GM12878 (cell line): ENCODE measurements around the gene XIRP1. TPM values are rescaled to one million over a fixed set of nuclear protein-coding genes. Genes with fewer than 3 reads are reported as not detected.

Source experiments
- ATAC-seq: fragments of 200-7000 bp; cut with Tn5 transposase; 3 replicates; pipeline ENCODE4 v1.9.1; 2020; ENCODE audit warnings: mild to moderate bottlenecking, moderate library complexity
- BruUV-seq: library from RNA; stranded (reverse); fragments of 400-500 nt; replicated peaks from 2 replicates; lab custom pipeline; 2021; lab: Mats Ljungman, UMichigan
- CTCF ChIA-PET: fragments of 300-600 bp; sonication (Branson Sonifier 250); formaldehyde crosslinking; extraction: SDS; loops from one replicate; lab custom pipeline; 2021; ENCODE audit warnings: inconsistent platforms; lab: Yijun Ruan, JAX
- POLR2A ChIA-PET: fragments of 350-600 bp; formaldehyde crosslinking; extraction: SDS; loops from one replicate; lab custom pipeline; 2021; ENCODE audit warnings: inconsistent platforms; lab: Charles Lee
- RAD21 ChIA-PET: fragments of 300-600 bp; sonication (Branson Sonifier 250); formaldehyde crosslinking; loops from one replicate; lab custom pipeline; 2023; ENCODE audit warnings: antibody characterized with exemption; ENCODE audit not compliant: unreplicated experiment; lab: Charles Lee
- SMC1A ChIA-PET: fragments of 300-600 bp; sonication (Branson Sonifier 250); formaldehyde crosslinking; loops from one replicate; lab custom pipeline; 2023; ENCODE audit not compliant: unreplicated experiment, uncharacterized antibody; lab: Charles Lee
- DNase-seq: peaks from one replicate; pipeline ENCODE4 v3.0.0-alpha.2; 2011; ENCODE audit warnings: low read depth, low spot score
- FAIRE-seq: peaks from 3 replicates; lab custom pipeline; 2011; peaks lifted over from hg19 to GRCh38; lab: Jason Lieb, UNC
- H2AFZ ChIP-seq: 2 replicates; pipeline ENCODE4 v1.6.0; 2011; ENCODE audit warnings: low read depth, low read length, control low read depth; ENCODE audit not compliant: control insufficient read depth
- H3K27ac ChIP-seq: 2 replicates; pipeline ENCODE4 v1.5.1; 2011; ENCODE audit warnings: control low read depth; ENCODE audit not compliant: control insufficient read depth, insufficient read depth
- H3K27me3 ChIP-seq, 2 experiments: replicated peaks in 1 of 2; 2 replicates each; pipeline versions ENCODE4 v1.6.0 to v1.6.1; 2011; ENCODE audit warnings: low read length in 1 of 2; ENCODE audit not compliant: control insufficient read depth in 2 of 2, insufficient read depth in 2 of 2
- H3K36me3 ChIP-seq, 2 experiments: 2 replicates each; pipeline ENCODE4 v1.5.1; 2011; ENCODE audit warnings: low read length in 1 of 2; ENCODE audit not compliant: control insufficient read depth in 2 of 2, insufficient read depth in 2 of 2
- H3K4me1 ChIP-seq: 2 replicates; pipeline ENCODE4 v1.6.1; 2011; ENCODE audit warnings: mild to moderate bottlenecking, low read length, moderate library complexity, mixed read lengths; ENCODE audit not compliant: control insufficient read depth, insufficient read depth
- H3K4me2 ChIP-seq: 2 replicates; pipeline ENCODE4 v1.6.0; 2011; ENCODE audit warnings: control low read depth; ENCODE audit not compliant: control insufficient read depth, insufficient read depth
- H3K4me3 ChIP-seq: fragments of 200-600 bp; sonication (generic); 2 replicates; pipeline ENCODE4 v1.5.1; 2016
- H3K79me2 ChIP-seq: 2 replicates; pipeline ENCODE4 v1.6.0; 2011; ENCODE audit warnings: low read length; ENCODE audit not compliant: control insufficient read depth, insufficient read depth
- H3K9ac ChIP-seq: 2 replicates; pipeline ENCODE4 v1.8.0; 2011; ENCODE audit warnings: low read length, control low read depth, mixed read lengths; ENCODE audit not compliant: control insufficient read depth, insufficient read depth
- H3K9me3 ChIP-seq: replicated peaks from 3 replicates; pipeline ENCODE4 v1.5.1; 2011; ENCODE audit warnings: mild to moderate bottlenecking, low read length; ENCODE audit not compliant: control insufficient read depth, insufficient read depth
- H4K20me1 ChIP-seq: 2 replicates; pipeline ENCODE4 v1.6.0; 2011; ENCODE audit not compliant: control insufficient read depth, insufficient read depth
- CHD1 ChIP-seq: IDR thresholded peaks from 2 replicates; pipeline ENCODE4 v1.6.1; 2012; ENCODE audit warnings: low read depth, low read length, improper control_type of control experiment
- CHD4 ChIP-seq: fragments of 200-600 bp; sonication (generic); IDR thresholded peaks from 2 replicates; pipeline ENCODE4 v1.6.1; 2016; ENCODE audit warnings: mild to moderate bottlenecking
- GABPA ChIP-seq: IDR thresholded peaks from 2 replicates; pipeline ENCODE4 v1.6.1; 2014; ENCODE audit warnings: antibody characterized with exemption, low read depth, mild to moderate bottlenecking, inconsistent platforms
- NFYB ChIP-seq: IDR thresholded peaks from 2 replicates; pipeline ENCODE4 v1.6.1; 2011; ENCODE audit warnings: low read depth, mild to moderate bottlenecking, low read length, improper control_type of control experiment, moderate library complexity; ENCODE audit not compliant: insufficient read depth
- POLR2A ChIP-seq: IDR thresholded peaks from 2 replicates; pipeline ENCODE4 v1.6.1; 2011; ENCODE audit warnings: low read depth, mild to moderate bottlenecking, low read length
- POLR2AphosphoS2 ChIP-seq: IDR thresholded peaks from 2 replicates; pipeline ENCODE4 v1.6.1; 2011; ENCODE audit warnings: low read depth, mild to moderate bottlenecking, low read length, improper control_type of control experiment, moderate library complexity
- RFX5 ChIP-seq: IDR thresholded peaks from 2 replicates; pipeline ENCODE4 v1.6.1; 2011; ENCODE audit warnings: low read depth, low read length, improper control_type of control experiment
- SIX5 ChIP-seq: IDR thresholded peaks from 2 replicates; pipeline ENCODE4 v1.6.1; 2011; ENCODE audit warnings: mild to moderate bottlenecking, low read depth, low read length, moderate library complexity; ENCODE audit not compliant: severe bottlenecking
- TCF7 ChIP-seq: IDR thresholded peaks from 2 replicates; pipeline ENCODE4 v1.6.1; 2014; ENCODE audit warnings: antibody characterized with exemption, borderline replicate concordance
- ZNF274 ChIP-seq: IDR thresholded peaks from one replicate; pipeline ENCODE4 v1.8.0; 2011; ENCODE audit not compliant: insufficient read length, insufficient read depth
- whole genome bisulfite sequencing: methylation state at CpG from one replicate; pipeline ENCODE4 v1.1.6; 2016; ENCODE audit warnings: low lambda C conversion rate; ENCODE audit not compliant: insufficient replicate concordance, insufficient coverage; ENCODE audit errors: missing lambda C conversion rate; 5-methylcytosine and 5-hydroxymethylcytosine counted together
- in situ Hi-C: fragments of 300-500 bp; cut with MboI; formaldehyde crosslinking; loops from 9 replicates; pipeline ENCODE4 v1.14.3; 2018; ENCODE audit warnings: mixed read lengths
- intact Hi-C: fragments of 100-400 bp; cut with micrococcal nuclease; formaldehyde crosslinking; loops from one replicate; pipeline ENCODE4 v1.14.2; 2022; ENCODE audit not compliant: unreplicated experiment
- polyA plus RNA-seq, 11 experiments: library from polyadenylated mRNA; depleted of rRNA in 4 of 11; unstranded in 6 of 11; stranded (reverse) in 5 of 11; fragments of >200 nt; fragmentation: Nextera tagmentation in 4 of 11; fragmentation: Illumina TruSeq in 1 of 11; extraction: Ambion mirVana in 4 of 11; extraction: Trizol in 1 of 11; gene quantifications; 1 replicate in 1 of 11; 2 replicates in 10 of 11; pipeline versions ENCODE4 v1.2.1 to v1.2.3, GENCODE V29; 2011 to 2016; ENCODE audit warnings: inconsistent platforms in 2 of 11, missing spikeins in 2 of 11, low read depth in 1 of 11
- total RNA-seq, 4 experiments: library from RNA; depleted of rRNA in 3 of 4; stranded (reverse); fragments of >200 nt in 3 of 4; fragmentation: Illumina TruSeq in 1 of 4; extraction: Trizol in 1 of 4; gene quantifications; 2 replicates each; pipeline versions ENCODE4 v1.2.1 to v1.2.3, GENCODE V29; 2013 to 2021
- TF ChIP-seq, protein P1 (sequence below): fragments of 150-350 bp; IDR thresholded peaks from 2 replicates; pipeline ENCODE4 v1.6.1; 2014; ENCODE audit warnings: mild to moderate bottlenecking, low read depth, low read length
- TF ChIP-seq, protein P2 (sequence below): fragments of 450-650 bp; formaldehyde crosslinking; IDR thresholded peaks from 2 replicates; pipeline ENCODE4 v1.4.0; 2022; ENCODE audit warnings: mild to moderate bottlenecking, moderate library complexity
- TF ChIP-seq, protein P3 (sequence below): fragments of 450-650 bp; conservative IDR thresholded peaks from 2 replicates; pipeline ENCODE4 v1.6.1; 2017; ENCODE audit warnings: mild to moderate bottlenecking, moderate library complexity
- TF ChIP-seq, protein P4 (sequence below): fragments of 450-650 bp; IDR thresholded peaks from 2 replicates; pipeline ENCODE4 v1.6.1; 2014; ENCODE audit warnings: mild to moderate bottlenecking

The XIRP1 gene
- total and polyA plus RNA-seq, 10 of the 15 experiments (the other 5 are each of a cell fraction or from before 2014, with no cell fraction given): 0.03 to 0.38 (median 0.08) TPM; not detected in 1

DNA sequence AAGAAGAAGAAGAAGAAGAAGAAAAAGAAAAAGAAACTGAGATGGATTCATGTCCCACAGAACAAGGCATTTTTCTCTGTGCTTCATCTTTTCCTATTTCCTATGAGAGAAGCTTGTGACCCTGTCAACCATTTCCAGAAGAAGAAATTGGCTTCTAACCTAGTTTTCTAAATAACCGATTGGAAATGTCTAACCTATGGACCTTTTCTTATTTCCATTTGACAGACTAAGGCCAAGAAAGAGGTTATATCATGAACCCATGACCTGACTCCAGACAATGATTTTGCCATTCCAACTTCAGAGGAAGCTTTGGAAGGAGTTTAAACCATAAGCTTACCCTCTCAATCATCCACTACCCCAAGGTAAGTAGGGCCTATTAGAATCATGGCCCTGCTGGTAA, 22.7 kb downstream of the XIRP1 start:
- no peak for ATAC-seq
- SMC1A ChIA-PET: interaction anchor here (0.7 to 1.5 kb wide), 4 partner anchors 8 to 77 kb away, joined by 3 to 4 read pairs (median 3); no protein-coding TSS in a partner anchor

More for the DNA sequence above, 22.7 kb downstream of the XIRP1 start:
- WGBS: 67% methylated on average over 1 of the region's 1 CpG
- intact Hi-C loops (no loop called here), in situ Hi-C loops (no loop called here)
- no peaks in the 10 kb centered on the region for H3K4me1 ChIP-seq
- H2AFZ ChIP-seq: no peak overlapping the region
- H3K36me3 ChIP-seq: no peaks in the 10 kb centered on the region
- H3K79me2 ChIP-seq: no peaks in the 10 kb centered on the region
- ChIA-PET POLR2A (interaction anchor here (0.7 to 2.5 kb wide), 3 partner anchors 11 to 360 kb away, joined by 4 to 5 read pairs (median 5); no protein-coding TSS in a partner anchor), RAD21 (no interaction called here), CTCF (interaction anchor here (0.8 to 6.1 kb wide), 2 partner anchors 21 to 42 kb away, joined by 5 to 28 read pairs; partner anchors contain the start of gene XIRP1)
- FAIRE-seq (no peak), DNase-seq (no peak)
- no peaks in the 10 kb centered on the region for H3K9me3 ChIP-seq
- H4K20me1 ChIP-seq: no peaks in the 10 kb centered on the region
- BruUV-seq: no TSS peak
- H3K4me2 ChIP-seq: no peak overlapping the region
- H3K9ac ChIP-seq: no peak overlapping the region
- H3K27me3 ChIP-seq: no peaks in the 10 kb centered on the region; a peak in 1 of 4 replicates
- TF ChIP-seq CHD1 (no peak), RFX5 (no peak), NFYB (no peak), CHD4 (no peak), POLR2AphosphoS2 (no peak), ZNF274 (no peak), POLR2A (no peak), GABPA (no peak), SIX5 (no peak), TCF7 (no peak)
- TF ChIP-seq, protein P1, sequence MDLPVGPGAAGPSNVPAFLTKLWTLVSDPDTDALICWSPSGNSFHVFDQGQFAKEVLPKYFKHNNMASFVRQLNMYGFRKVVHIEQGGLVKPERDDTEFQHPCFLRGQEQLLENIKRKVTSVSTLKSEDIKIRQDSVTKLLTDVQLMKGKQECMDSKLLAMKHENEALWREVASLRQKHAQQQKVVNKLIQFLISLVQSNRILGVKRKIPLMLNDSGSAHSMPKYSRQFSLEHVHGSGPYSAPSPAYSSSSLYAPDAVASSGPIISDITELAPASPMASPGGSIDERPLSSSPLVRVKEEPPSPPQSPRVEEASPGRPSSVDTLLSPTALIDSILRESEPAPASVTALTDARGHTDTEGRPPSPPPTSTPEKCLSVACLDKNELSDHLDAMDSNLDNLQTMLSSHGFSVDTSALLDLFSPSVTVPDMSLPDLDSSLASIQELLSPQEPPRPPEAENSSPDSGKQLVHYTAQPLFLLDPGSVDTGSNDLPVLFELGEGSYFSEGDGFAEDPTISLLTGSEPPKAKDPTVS: no peak
- TF ChIP-seq, protein P2, sequence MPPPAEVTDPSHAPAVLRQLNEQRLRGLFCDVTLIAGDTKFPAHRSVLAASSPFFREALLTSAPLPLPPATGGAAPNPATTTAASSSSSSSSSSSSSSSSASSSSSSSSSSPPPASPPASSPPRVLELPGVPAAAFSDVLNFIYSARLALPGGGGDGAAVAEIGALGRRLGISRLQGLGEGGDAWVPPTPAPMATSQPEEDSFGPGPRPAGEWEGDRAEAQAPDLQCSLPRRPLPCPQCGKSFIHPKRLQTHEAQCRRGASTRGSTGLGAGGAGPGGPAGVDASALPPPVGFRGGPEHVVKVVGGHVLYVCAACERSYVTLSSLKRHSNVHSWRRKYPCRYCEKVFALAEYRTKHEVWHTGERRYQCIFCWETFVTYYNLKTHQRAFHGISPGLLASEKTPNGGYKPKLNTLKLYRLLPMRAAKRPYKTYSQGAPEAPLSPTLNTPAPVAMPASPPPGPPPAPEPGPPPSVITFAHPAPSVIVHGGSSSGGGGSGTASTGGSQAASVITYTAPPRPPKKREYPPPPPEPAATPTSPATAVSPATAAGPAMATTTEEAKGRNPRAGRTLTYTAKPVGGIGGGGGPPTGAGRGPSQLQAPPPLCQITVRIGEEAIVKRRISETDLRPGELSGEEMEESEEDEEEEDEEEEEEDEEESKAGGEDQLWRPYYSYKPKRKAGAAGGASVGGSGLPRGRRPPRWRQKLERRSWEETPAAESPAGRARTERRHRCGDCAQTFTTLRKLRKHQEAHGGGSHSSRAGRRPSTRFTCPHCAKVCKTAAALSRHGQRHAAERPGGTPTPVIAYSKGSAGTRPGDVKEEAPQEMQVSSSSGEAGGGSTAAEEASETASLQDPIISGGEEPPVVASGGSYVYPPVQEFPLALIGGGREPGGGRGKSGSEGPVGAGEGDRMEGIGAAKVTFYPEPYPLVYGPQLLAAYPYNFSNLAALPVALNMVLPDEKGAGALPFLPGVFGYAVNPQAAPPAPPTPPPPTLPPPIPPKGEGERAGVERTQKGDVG (CRISPR knock-in tag): no peak
- TF ChIP-seq, protein P3, sequence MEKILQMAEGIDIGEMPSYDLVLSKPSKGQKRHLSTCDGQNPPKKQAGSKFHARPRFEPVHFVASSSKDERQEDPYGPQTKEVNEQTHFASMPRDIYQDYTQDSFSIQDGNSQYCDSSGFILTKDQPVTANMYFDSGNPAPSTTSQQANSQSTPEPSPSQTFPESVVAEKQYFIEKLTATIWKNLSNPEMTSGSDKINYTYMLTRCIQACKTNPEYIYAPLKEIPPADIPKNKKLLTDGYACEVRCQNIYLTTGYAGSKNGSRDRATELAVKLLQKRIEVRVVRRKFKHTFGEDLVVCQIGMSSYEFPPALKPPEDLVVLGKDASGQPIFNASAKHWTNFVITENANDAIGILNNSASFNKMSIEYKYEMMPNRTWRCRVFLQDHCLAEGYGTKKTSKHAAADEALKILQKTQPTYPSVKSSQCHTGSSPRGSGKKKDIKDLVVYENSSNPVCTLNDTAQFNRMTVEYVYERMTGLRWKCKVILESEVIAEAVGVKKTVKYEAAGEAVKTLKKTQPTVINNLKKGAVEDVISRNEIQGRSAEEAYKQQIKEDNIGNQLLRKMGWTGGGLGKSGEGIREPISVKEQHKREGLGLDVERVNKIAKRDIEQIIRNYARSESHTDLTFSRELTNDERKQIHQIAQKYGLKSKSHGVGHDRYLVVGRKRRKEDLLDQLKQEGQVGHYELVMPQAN: no peak
- TF ChIP-seq, protein P4, sequence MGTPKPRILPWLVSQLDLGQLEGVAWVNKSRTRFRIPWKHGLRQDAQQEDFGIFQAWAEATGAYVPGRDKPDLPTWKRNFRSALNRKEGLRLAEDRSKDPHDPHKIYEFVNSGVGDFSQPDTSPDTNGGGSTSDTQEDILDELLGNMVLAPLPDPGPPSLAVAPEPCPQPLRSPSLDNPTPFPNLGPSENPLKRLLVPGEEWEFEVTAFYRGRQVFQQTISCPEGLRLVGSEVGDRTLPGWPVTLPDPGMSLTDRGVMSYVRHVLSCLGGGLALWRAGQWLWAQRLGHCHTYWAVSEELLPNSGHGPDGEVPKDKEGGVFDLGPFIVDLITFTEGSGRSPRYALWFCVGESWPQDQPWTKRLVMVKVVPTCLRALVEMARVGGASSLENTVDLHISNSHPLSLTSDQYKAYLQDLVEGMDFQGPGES: no peak
- no peak overlapping the region for H3K4me3 ChIP-seq
- no peak overlapping the region for H3K27ac ChIP-seq
